ENCODE data around the gene MYOM3. TPM values are rescaled to one million over a fixed set of nuclear protein-coding genes. Genes with fewer than 3 reads are reported as not detected.

Gene MYOM3
- polyA plus RNA-seq, 1 donor (not counting 4 experiments of a cell fraction or from before 2014, with no cell fraction given), result 0.49 TPM

GRCh38 chr1:24082372-24082771 is 29.6 kb downstream of the MYOM3 start:
- TF ChIP-seq EZH2 (IDR thresholded peaks at IDR 0.05; ENCODE audit: low read length) (no peak), CTCF (optimal IDR thresholded peaks at IDR 0.05 in 1 of 3, IDR thresholded peaks at IDR 0.05 in 1 of 3, conservative IDR thresholded peaks at IDR 0.05 in 1 of 3; ENCODE audit: extremely low read depth in 1 of 3, insufficient read depth in 2 of 3, low read length in 3 of 3) (no peak)
- Histone ChIP-seq H2AFZ (ENCODE audit: control insufficient read depth, low read length) (no peak overlapping the region), H3K4me3 (ENCODE audit: control insufficient read depth in 2 of 3, extremely low read depth in 1 of 3, insufficient read depth in 2 of 3, low read depth in 1 of 3, low read length in 3 of 3) (no peak overlapping the region), H3K27ac (ENCODE audit: control insufficient read depth, insufficient read depth, low read length) (no peak overlapping the region), H3K9me3 (ENCODE audit: control insufficient read depth, low read depth, low read length) (no peaks in the 10 kb centered on the region), H3K36me3 (ENCODE audit: control insufficient read depth in 2 of 2, extremely low read depth in 1 of 2, insufficient read depth in 2 of 2, low read length in 2 of 2) (no peaks in the 10 kb centered on the region), H3K4me1 (ENCODE audit: control insufficient read depth, extremely low read depth, insufficient read depth, low read length) (no peaks in the 10 kb centered on the region), H3K4me2 (ENCODE audit: control insufficient read depth, extremely low read depth, insufficient read depth, low read depth, low read length) (no peak overlapping the region), H3K9me1 (ENCODE audit: control insufficient read depth, extremely low read depth, insufficient read depth, low read length) (no peaks in the 10 kb centered on the region), H3K27me3 (ENCODE audit: control insufficient read depth, extremely low read depth, insufficient read depth, low read length) (peaks cover 7% of the 10 kb centered on the region), H3K9ac (ENCODE audit: control insufficient read depth, extremely low read depth, insufficient read depth, low read length) (no peak overlapping the region), H3K79me2 (ENCODE audit: control insufficient read depth, insufficient read depth, low read length) (no peaks in the 10 kb centered on the region), H4K20me1 (ENCODE audit: control insufficient read depth, extremely low read depth, insufficient read depth, low read length) (no peaks in the 10 kb centered on the region)
- dilution Hi-C loops (cut with MboI; ENCODE audit: extremely low pct_ligation_motif_present, low sequenced_read_pairs), result no loop called here
- no peak for FAIRE-seq
- DNase-seq (ENCODE audit: low read depth, low spot score), result no peak

GRCh38 chr1:24081190-24081589 is 30.7 kb downstream of the MYOM3 start:
- Histone ChIP-seq H3K36me3 (ENCODE audit: control insufficient read depth in 2 of 2, extremely low read depth in 1 of 2, insufficient read depth in 2 of 2, low read length in 2 of 2) (no peaks in the 10 kb centered on the region), H2AFZ (ENCODE audit: control insufficient read depth, low read length) (no peak overlapping the region), H3K4me1 (ENCODE audit: control insufficient read depth, extremely low read depth, insufficient read depth, low read length) (no peaks in the 10 kb centered on the region), H3K27ac (ENCODE audit: control insufficient read depth, insufficient read depth, low read length) (no peak overlapping the region), H3K4me3 (ENCODE audit: control insufficient read depth in 2 of 3, extremely low read depth in 1 of 3, insufficient read depth in 2 of 3, low read depth in 1 of 3, low read length in 3 of 3) (no peak overlapping the region), H3K27me3 (ENCODE audit: control insufficient read depth, extremely low read depth, insufficient read depth, low read length) (no peaks in the 10 kb centered on the region), H3K79me2 (ENCODE audit: control insufficient read depth, insufficient read depth, low read length) (no peaks in the 10 kb centered on the region), H3K9me3 (ENCODE audit: control insufficient read depth, low read depth, low read length) (no peaks in the 10 kb centered on the region), H4K20me1 (ENCODE audit: control insufficient read depth, extremely low read depth, insufficient read depth, low read length) (no peaks in the 10 kb centered on the region), H3K9ac (ENCODE audit: control insufficient read depth, extremely low read depth, insufficient read depth, low read length) (no peak overlapping the region), H3K4me2 (ENCODE audit: control insufficient read depth, extremely low read depth, insufficient read depth, low read depth, low read length) (no peak overlapping the region), H3K9me1 (ENCODE audit: control insufficient read depth, extremely low read depth, insufficient read depth, low read length) (no peaks in the 10 kb centered on the region)
- FAIRE-seq (no peak), DNase-seq (ENCODE audit: low read depth, low spot score) (no peak)
- no peak for TF ChIP-seq EZH2 (IDR thresholded peaks at IDR 0.05; ENCODE audit: low read length)
- dilution Hi-C loops (cut with MboI; ENCODE audit: extremely low pct_ligation_motif_present, low sequenced_read_pairs), result no loop called here

- Histone ChIP-seq H3K27ac (ENCODE audit: control insufficient read depth, insufficient read depth, low read length) (no peak overlapping the region), H3K4me2 (ENCODE audit: control insufficient read depth, extremely low read depth, insufficient read depth, low read depth, low read length) (no peak overlapping the region), H3K27me3 (ENCODE audit: control insufficient read depth, extremely low read depth, insufficient read depth, low read length) (no peaks in the 10 kb centered on the region), H3K9me3 (ENCODE audit: control insufficient read depth, low read depth, low read length) (no peaks in the 10 kb centered on the region), H3K4me3 (ENCODE audit: control insufficient read depth in 2 of 3, extremely low read depth in 1 of 3, insufficient read depth in 2 of 3, low read depth in 1 of 3, low read length in 3 of 3) (no peak overlapping the region), H3K9me1 (ENCODE audit: control insufficient read depth, extremely low read depth, insufficient read depth, low read length) (no peaks in the 10 kb centered on the region), H3K9ac (ENCODE audit: control insufficient read depth, extremely low read depth, insufficient read depth, low read length) (no peak overlapping the region), H2AFZ (ENCODE audit: control insufficient read depth, low read length) (no peak overlapping the region), H3K36me3 (ENCODE audit: control insufficient read depth in 2 of 2, extremely low read depth in 1 of 2, insufficient read depth in 2 of 2, low read length in 2 of 2) (no peaks in the 10 kb centered on the region), H4K20me1 (ENCODE audit: control insufficient read depth, extremely low read depth, insufficient read depth, low read length) (no peaks in the 10 kb centered on the region), H3K4me1 (ENCODE audit: control insufficient read depth, extremely low read depth, insufficient read depth, low read length) (no peaks in the 10 kb centered on the region), H3K79me2 (ENCODE audit: control insufficient read depth, insufficient read depth, low read length) (no peaks in the 10 kb centered on the region)
- DNase-seq (ENCODE audit: low read depth, low spot score) (no peak), FAIRE-seq (no peak)
- dilution Hi-C loops (cut with MboI; ENCODE audit: extremely low pct_ligation_motif_present, low sequenced_read_pairs), result no loop called here
- no peak for TF ChIP-seq CTCF (optimal IDR thresholded peaks at IDR 0.05 in 1 of 3, IDR thresholded peaks at IDR 0.05 in 1 of 3, conservative IDR thresholded peaks at IDR 0.05 in 1 of 3; ENCODE audit: extremely low read depth in 1 of 3, insufficient read depth in 2 of 3, low read length in 3 of 3)
Measured at GRCh38 chr1:24080131-24080530, 31.8 kb downstream of the MYOM3 start.
